CD4-positive, alpha-beta T cell (primary cell): Measurements from ENCODE around the gene SYNGR1. TPM values are rescaled to one million over a fixed set of nuclear protein-coding genes. Genes with fewer than 3 reads are reported as not detected.

Source experiments
- ATAC-seq: fragments of 200-7000 bp; cut with Tn5 transposase; one replicate; pipeline ENCODE4 v1.10.0; 2022; ENCODE audit warnings: mild to moderate bottlenecking; ENCODE audit not compliant: poor library complexity
- CTCF ChIA-PET: fragments of 350-600 bp; sonication (Branson Sonifier 250); formaldehyde crosslinking; loops from one replicate; lab custom pipeline; 2021; ENCODE audit warnings: antibody characterized with exemption, inconsistent platforms; lab: Charles Lee
- POLR2A ChIA-PET: fragments of 350-600 bp; sonication (Branson Sonifier 250); formaldehyde crosslinking; loops from one replicate; lab custom pipeline; 2021; ENCODE audit warnings: antibody characterized with exemption, inconsistent platforms; lab: Charles Lee
- DNase-seq, 14 experiments: peaks; one replicate each; pipeline ENCODE4 v3.0.0-alpha.2; 2013 to 2020; ENCODE audit warnings: mixed read lengths in 2 of 14
- H3K27ac ChIP-seq, 2 donors: one replicate each; pipeline versions ENCODE4 v1.5.1 to v1.7.0; 2013; ENCODE audit warnings: low read length in 2 of 2, low read depth in 1 of 2, mild to moderate bottlenecking in 1 of 2
- H3K27me3 ChIP-seq, 2 experiments: 1 replicate in 1 of 2; 2 replicates in 1 of 2; pipeline versions ENCODE4 v1.6.1 to v1.7.0; 2013; ENCODE audit warnings: low read length in 2 of 2, control low read depth in 1 of 2, mild to moderate bottlenecking in 1 of 2, moderate library complexity in 1 of 2; ENCODE audit not compliant: insufficient read depth in 2 of 2, control insufficient read depth in 1 of 2
- H3K36me3 ChIP-seq: one replicate; pipeline ENCODE4 v1.6.1; 2013; ENCODE audit warnings: low read length, control low read depth; ENCODE audit not compliant: insufficient read depth
- H3K4me1 ChIP-seq: one replicate; pipeline ENCODE4 v1.6.1; 2013; ENCODE audit warnings: low read length, control low read depth; ENCODE audit not compliant: insufficient read depth
- H3K4me3 ChIP-seq: one replicate; pipeline ENCODE4 v1.5.1; 2013; ENCODE audit warnings: mild to moderate bottlenecking, low read length, moderate library complexity
- H3K9me3 ChIP-seq, 2 experiments: 1 replicate in 1 of 2; 2 replicates in 1 of 2; pipeline versions ENCODE4 v1.6.1 to v1.7.0; 2013; ENCODE audit warnings: low read length in 2 of 2, mild to moderate bottlenecking in 2 of 2, control low read depth in 1 of 2, moderate library complexity in 1 of 2; ENCODE audit not compliant: control insufficient read depth in 1 of 2, insufficient read depth in 1 of 2
- H3K27ac Mint-ChIP-seq: one replicate; pipeline ENCODE4 v1.8.0; 2020; ENCODE audit warnings: mixed read lengths
- H3K27me3 Mint-ChIP-seq: one replicate; pipeline ENCODE4 v1.8.0; 2021; ENCODE audit warnings: mixed read lengths
- H3K36me3 Mint-ChIP-seq: one replicate; pipeline ENCODE4 v1.8.0; 2021; ENCODE audit warnings: low read depth, mixed read lengths
- H3K4me1 Mint-ChIP-seq: one replicate; pipeline ENCODE4 v1.8.0; 2021; ENCODE audit warnings: low read depth, mixed read lengths
- H3K4me3 Mint-ChIP-seq: one replicate; pipeline ENCODE4 v1.8.0; 2020; ENCODE audit warnings: mild to moderate bottlenecking, mixed read lengths
- H3K9me3 Mint-ChIP-seq: one replicate; pipeline ENCODE4 v1.8.0; 2020; ENCODE audit warnings: mixed read lengths
- intact Hi-C, 2 experiments: fragments of 100-400 bp; cut with DNase I in 1 of 2; cut with micrococcal nuclease in 1 of 2; formaldehyde crosslinking; loops; one replicate each; pipeline versions ENCODE4 v1.15.1 to v1.9.0; 2023 to 2025; cut with DNase I, micrococcal nuclease
- total RNA-seq, 174 experiments: library from RNA in 2 of 174; stranded (reverse) in 2 of 174; gene quantifications; one replicate each; pipeline ENCODE4 v1.2.3 and lab custom pipeline; 2021 to 2026
- TF ChIP-seq, protein P1 (sequence below): fragments of 200-600 bp; IDR thresholded peaks from one replicate; pipeline ENCODE4 v1.8.0; 2022; ENCODE audit warnings: antibody characterized with exemption, mild to moderate bottlenecking

Gene SYNGR1
- total RNA-seq, 2 experiments from 2014 or later: 0.44 to 0.59 TPM

DNA sequence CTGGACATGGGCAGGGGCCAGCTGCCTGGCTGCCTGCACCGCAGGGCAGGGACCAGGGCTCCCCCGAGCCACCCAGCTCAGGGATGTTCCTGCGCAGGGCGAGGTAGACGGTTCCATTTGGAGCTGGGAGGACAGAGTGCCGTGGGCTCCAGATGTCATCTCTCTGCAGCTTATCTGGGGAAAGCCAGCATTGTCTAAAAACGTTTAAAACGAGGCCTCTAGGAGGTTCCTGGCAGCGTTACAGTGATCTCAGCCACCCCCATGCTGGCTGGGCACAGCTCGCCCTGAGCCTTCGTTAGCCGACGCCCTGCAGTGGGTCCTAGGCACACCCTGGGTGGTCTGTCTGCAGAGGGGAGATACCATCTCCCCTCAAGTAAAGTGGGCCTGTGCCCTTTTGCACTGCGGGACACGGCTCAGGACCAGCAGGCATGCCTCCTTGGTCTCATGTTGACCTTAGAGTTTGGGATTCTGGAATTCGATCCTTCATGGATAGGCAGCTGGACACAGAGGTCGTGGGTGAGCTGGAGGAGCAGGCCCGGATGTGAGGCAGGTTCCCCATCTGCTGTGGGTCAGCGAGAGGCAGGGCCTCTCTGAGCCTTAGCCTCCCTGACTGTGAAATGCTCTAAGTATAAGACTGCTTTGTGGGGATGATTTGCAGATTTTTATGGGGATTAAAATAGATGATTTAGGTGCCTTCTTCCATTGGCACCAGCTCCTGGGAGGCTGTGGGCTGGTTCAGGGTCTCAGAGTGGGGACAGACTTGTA is 14.1 kb downstream of the SYNGR1 start:
- ChIA-PET CTCF (interaction anchor here (0.5 kb wide), 1 partner anchor 65 kb away, joined by 3 read pairs; no protein-coding TSS in a partner anchor), POLR2A (no interaction called here)
- TF ChIP-seq, protein P1, sequence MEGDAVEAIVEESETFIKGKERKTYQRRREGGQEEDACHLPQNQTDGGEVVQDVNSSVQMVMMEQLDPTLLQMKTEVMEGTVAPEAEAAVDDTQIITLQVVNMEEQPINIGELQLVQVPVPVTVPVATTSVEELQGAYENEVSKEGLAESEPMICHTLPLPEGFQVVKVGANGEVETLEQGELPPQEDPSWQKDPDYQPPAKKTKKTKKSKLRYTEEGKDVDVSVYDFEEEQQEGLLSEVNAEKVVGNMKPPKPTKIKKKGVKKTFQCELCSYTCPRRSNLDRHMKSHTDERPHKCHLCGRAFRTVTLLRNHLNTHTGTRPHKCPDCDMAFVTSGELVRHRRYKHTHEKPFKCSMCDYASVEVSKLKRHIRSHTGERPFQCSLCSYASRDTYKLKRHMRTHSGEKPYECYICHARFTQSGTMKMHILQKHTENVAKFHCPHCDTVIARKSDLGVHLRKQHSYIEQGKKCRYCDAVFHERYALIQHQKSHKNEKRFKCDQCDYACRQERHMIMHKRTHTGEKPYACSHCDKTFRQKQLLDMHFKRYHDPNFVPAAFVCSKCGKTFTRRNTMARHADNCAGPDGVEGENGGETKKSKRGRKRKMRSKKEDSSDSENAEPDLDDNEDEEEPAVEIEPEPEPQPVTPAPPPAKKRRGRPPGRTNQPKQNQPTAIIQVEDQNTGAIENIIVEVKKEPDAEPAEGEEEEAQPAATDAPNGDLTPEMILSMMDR: no peak
- H3K9me3 ChIP-seq: no peaks in the 10 kb centered on the region
- no peak for ATAC-seq
- Mint-ChIP-seq H3K9me3 (no peaks in the 10 kb centered on the region), H3K4me1 (peaks cover 6% of the 10 kb centered on the region), H3K36me3 (no peaks in the 10 kb centered on the region), H3K4me3 (no peak overlapping the region), H3K27ac (no peak overlapping the region), H3K27me3 (no peaks in the 10 kb centered on the region)
- H3K36me3 ChIP-seq: no peaks in the 10 kb centered on the region
- no peak for DNase-seq
- no peak overlapping the region for H3K4me3 ChIP-seq
- no peaks in the 10 kb centered on the region for H3K4me1 ChIP-seq
- intact Hi-C loops: no loop called here
- no peaks in the 10 kb centered on the region for H3K27me3 ChIP-seq
- no peak overlapping the region for H3K27ac ChIP-seq

GRCh38 chr22:39364714-39365491 is 15.1 kb downstream of the SYNGR1 start:
- no peak for ATAC-seq
- no peaks in the 10 kb centered on the region for H3K27me3 ChIP-seq
- ChIA-PET POLR2A (no interaction called here), CTCF (no interaction called here)
- H3K4me1 ChIP-seq: no peaks in the 10 kb centered on the region
- no peaks in the 10 kb centered on the region for H3K36me3 ChIP-seq
- no peak for DNase-seq
- H3K9me3 ChIP-seq: no peaks in the 10 kb centered on the region
- TF ChIP-seq, protein P1: no peak
- no peak overlapping the region for H3K27ac ChIP-seq
- no peak overlapping the region for H3K27ac Mint-ChIP-seq
- H3K4me1 Mint-ChIP-seq: peaks cover 6% of the 10 kb centered on the region
- no peak overlapping the region for H3K4me3 ChIP-seq
- H3K27me3 Mint-ChIP-seq: no peaks in the 10 kb centered on the region
- intact Hi-C loops: no loop called here
- no peaks in the 10 kb centered on the region for H3K9me3 Mint-ChIP-seq
- no peak overlapping the region for H3K4me3 Mint-ChIP-seq
- H3K36me3 Mint-ChIP-seq: no peaks in the 10 kb centered on the region

DNA sequence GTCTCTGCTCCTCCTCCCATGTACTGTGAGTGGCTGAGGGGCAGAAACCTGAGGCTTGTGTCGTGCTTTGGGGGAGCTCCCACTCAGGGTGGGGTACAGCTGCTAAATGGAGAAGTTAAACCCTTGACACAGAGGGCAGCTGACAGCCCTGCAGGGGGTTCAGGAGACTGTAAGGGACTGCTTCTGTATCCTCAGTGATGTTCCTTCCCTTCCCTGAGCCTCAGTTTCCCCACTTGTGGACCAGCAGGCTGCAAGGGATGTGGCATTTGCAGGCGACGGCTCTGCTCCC is 15.6 kb downstream of the SYNGR1 start:
- Mint-ChIP-seq H3K4me3 (no peak overlapping the region), H3K9me3 (no peaks in the 10 kb centered on the region), H3K36me3 (no peaks in the 10 kb centered on the region), H3K27me3 (no peaks in the 10 kb centered on the region), H3K4me1 (peaks cover 6% of the 10 kb centered on the region), H3K27ac (no peak overlapping the region)
- TF ChIP-seq, protein P1: no peak
- intact Hi-C loops: no loop called here
- Histone ChIP-seq H3K4me3 (no peak overlapping the region), H3K36me3 (no peaks in the 10 kb centered on the region), H3K4me1 (no peaks in the 10 kb centered on the region), H3K27me3 (no peaks in the 10 kb centered on the region), H3K9me3 (no peaks in the 10 kb centered on the region), H3K27ac (no peak overlapping the region)
- ChIA-PET CTCF (no interaction called here), POLR2A (no interaction called here)
- DNase-seq (no peak), ATAC-seq (no peak)
